Measurements from ENCODE around the gene DUSP28. TPM values are rescaled to one million over a fixed set of nuclear protein-coding genes. Genes with fewer than 3 reads are reported as not detected.

Gene DUSP28
- total and polyA plus RNA-seq, 10 of the 15 experiments (the other 5 are each of a cell fraction or from before 2014, with no cell fraction given), result 2.5 to 12.5 (median 6.4) TPM

GRCh38 chr2:240561325-240561971 is 1.3 kb downstream of the DUSP28 start (continued):
- TF ChIP-seq TAF1 (IDR thresholded peaks at IDR 0.05; ENCODE audit: borderline replicate concordance, low read depth, low read length) (no peak), NR2F1 (conservative IDR thresholded peaks at IDR 0.05) (no peak), CBX3 (IDR thresholded peaks at IDR 0.05; ENCODE audit: borderline replicate concordance, low read depth) (no peak), IRF4 (IDR thresholded peaks at IDR 0.05; ENCODE audit: low read depth, low read length) (peak; percentile 48; the same call in 1 of the 2 replicates), PBX3 (IDR thresholded peaks at IDR 0.05; ENCODE audit: insufficient replicate concordance, low read depth, low read length) (no peak), BCL11A (IDR thresholded peaks at IDR 0.05; ENCODE audit: low read depth, low read length) (no peak), MTA3 (IDR thresholded peaks at IDR 0.05; ENCODE audit: borderline replicate concordance, low read length) (no peak), RELA (IDR thresholded peaks at IDR 0.05; ENCODE audit: borderline replicate concordance, partially characterized antibody) (no peak), ZNF207 (IDR thresholded peaks at IDR 0.05; ENCODE audit: borderline replicate concordance) (no peak), SMARCA5 (IDR thresholded peaks at IDR 0.05) (peak; percentile 40; the same call in 1 of the 2 replicates), NFYA (IDR thresholded peaks at IDR 0.05; ENCODE audit: borderline replicate concordance, low read depth, low read length) (no peak), EGR1 (IDR thresholded peaks at IDR 0.05; ENCODE audit: borderline replicate concordance in 1 of 2, low read depth in 2 of 2, low read length in 2 of 2) (no peak), PKNOX1 (IDR thresholded peaks at IDR 0.05) (no peak), MLLT1 (IDR thresholded peaks at IDR 0.05) (peak; percentile 55), SREBF1 (IDR thresholded peaks at IDR 0.05; ENCODE audit: low read length) (no peak), TCF7 (IDR thresholded peaks at IDR 0.05; ENCODE audit: borderline replicate concordance) (no peak), HDAC2 (IDR thresholded peaks at IDR 0.05) (no peak), ZBED1 (IDR thresholded peaks at IDR 0.05; ENCODE audit: borderline replicate concordance) (no peak)
- TF ChIP-seq, protein P1, sequence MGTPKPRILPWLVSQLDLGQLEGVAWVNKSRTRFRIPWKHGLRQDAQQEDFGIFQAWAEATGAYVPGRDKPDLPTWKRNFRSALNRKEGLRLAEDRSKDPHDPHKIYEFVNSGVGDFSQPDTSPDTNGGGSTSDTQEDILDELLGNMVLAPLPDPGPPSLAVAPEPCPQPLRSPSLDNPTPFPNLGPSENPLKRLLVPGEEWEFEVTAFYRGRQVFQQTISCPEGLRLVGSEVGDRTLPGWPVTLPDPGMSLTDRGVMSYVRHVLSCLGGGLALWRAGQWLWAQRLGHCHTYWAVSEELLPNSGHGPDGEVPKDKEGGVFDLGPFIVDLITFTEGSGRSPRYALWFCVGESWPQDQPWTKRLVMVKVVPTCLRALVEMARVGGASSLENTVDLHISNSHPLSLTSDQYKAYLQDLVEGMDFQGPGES (IDR thresholded peaks at IDR 0.05), result no peak
- TF ChIP-seq, protein P2, sequence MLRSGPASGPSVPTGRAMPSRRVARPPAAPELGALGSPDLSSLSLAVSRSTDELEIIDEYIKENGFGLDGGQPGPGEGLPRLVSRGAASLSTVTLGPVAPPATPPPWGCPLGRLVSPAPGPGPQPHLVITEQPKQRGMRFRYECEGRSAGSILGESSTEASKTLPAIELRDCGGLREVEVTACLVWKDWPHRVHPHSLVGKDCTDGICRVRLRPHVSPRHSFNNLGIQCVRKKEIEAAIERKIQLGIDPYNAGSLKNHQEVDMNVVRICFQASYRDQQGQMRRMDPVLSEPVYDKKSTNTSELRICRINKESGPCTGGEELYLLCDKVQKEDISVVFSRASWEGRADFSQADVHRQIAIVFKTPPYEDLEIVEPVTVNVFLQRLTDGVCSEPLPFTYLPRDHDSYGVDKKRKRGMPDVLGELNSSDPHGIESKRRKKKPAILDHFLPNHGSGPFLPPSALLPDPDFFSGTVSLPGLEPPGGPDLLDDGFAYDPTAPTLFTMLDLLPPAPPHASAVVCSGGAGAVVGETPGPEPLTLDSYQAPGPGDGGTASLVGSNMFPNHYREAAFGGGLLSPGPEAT (IDR thresholded peaks at IDR 0.05; ENCODE audit: low read depth), result 0 out of 2 replicates have a peak, but pooled peaks have one; percentile 47
- TF ChIP-seq, protein P3, sequence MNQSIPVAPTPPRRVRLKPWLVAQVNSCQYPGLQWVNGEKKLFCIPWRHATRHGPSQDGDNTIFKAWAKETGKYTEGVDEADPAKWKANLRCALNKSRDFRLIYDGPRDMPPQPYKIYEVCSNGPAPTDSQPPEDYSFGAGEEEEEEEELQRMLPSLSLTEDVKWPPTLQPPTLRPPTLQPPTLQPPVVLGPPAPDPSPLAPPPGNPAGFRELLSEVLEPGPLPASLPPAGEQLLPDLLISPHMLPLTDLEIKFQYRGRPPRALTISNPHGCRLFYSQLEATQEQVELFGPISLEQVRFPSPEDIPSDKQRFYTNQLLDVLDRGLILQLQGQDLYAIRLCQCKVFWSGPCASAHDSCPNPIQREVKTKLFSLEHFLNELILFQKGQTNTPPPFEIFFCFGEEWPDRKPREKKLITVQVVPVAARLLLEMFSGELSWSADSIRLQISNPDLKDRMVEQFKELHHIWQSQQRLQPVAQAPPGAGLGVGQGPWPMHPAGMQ (IDR thresholded peaks at IDR 0.05; ENCODE audit: borderline replicate concordance), result no peak
- TF ChIP-seq, protein P4, sequence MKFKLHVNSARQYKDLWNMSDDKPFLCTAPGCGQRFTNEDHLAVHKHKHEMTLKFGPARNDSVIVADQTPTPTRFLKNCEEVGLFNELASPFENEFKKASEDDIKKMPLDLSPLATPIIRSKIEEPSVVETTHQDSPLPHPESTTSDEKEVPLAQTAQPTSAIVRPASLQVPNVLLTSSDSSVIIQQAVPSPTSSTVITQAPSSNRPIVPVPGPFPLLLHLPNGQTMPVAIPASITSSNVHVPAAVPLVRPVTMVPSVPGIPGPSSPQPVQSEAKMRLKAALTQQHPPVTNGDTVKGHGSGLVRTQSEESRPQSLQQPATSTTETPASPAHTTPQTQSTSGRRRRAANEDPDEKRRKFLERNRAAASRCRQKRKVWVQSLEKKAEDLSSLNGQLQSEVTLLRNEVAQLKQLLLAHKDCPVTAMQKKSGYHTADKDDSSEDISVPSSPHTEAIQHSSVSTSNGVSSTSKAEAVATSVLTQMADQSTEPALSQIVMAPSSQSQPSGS (IDR thresholded peaks at IDR 0.05; ENCODE audit: low read length), result no peak
